Measurements from ENCODE around the gene KCP.

GRCh38 chr7:128888039-128888755 is 22.3 kb downstream of the KCP start:
- TF ChIP-seq CTCF (IDR thresholded peaks at IDR 0.05): no peak
- no peak for TF ChIP-seq POLR2A (IDR thresholded peaks at IDR 0.05)

Data from esophagus squamous epithelium (tissue), 4 donors.